Liver (tissue), 9 donors: ENCODE data around the gene EIF4B. TPM values are rescaled to one million over a fixed set of nuclear protein-coding genes. Genes with fewer than 3 reads are reported as not detected.
"Not testable (repeated sequence)": the region's sequence is repeated elsewhere in the genome, so short reads cannot be mapped to it uniquely, and the experiment has no call there.

Source experiments
- DNase-seq: peaks from one replicate; pipeline ENCODE4 v3.0.0-alpha.2; 2017; ENCODE audit warnings: low spot score
- H3K27ac ChIP-seq, 2 donors: one replicate each; pipeline ENCODE4 v1.7.0; 2013; ENCODE audit warnings: inconsistent platforms in 2 of 2, low read length in 2 of 2, control low read depth in 1 of 2, low read depth in 1 of 2, mild to moderate bottlenecking in 1 of 2
- H3K27me3 ChIP-seq, 4 donors: one replicate each; pipeline versions ENCODE4 v1.6.1 to v1.7.0; 2013; ENCODE audit warnings: low read length in 3 of 4, inconsistent platforms in 1 of 4, mild to moderate bottlenecking in 1 of 4, moderate library complexity in 1 of 4; ENCODE audit not compliant: control insufficient read depth in 4 of 4, insufficient read depth in 4 of 4
- H3K36me3 ChIP-seq, 4 donors: one replicate each; pipeline versions ENCODE4 v1.6.1 to v1.7.0; 2013; ENCODE audit warnings: low read length in 3 of 4, mild to moderate bottlenecking in 3 of 4, low read depth in 1 of 4, moderate library complexity in 1 of 4; ENCODE audit not compliant: control insufficient read depth in 4 of 4, insufficient read depth in 3 of 4
- H3K4me1 ChIP-seq, 4 donors: one replicate each; pipeline versions ENCODE4 v1.6.1 to v1.7.0; 2013; ENCODE audit warnings: low read length in 3 of 4, mild to moderate bottlenecking in 3 of 4, moderate library complexity in 1 of 4; ENCODE audit not compliant: control insufficient read depth in 4 of 4, insufficient read depth in 4 of 4
- H3K4me3 ChIP-seq, 3 donors: one replicate each; pipeline versions ENCODE4 v1.6.1 to v1.7.0; 2013; ENCODE audit warnings: low read length in 3 of 3, control low read depth in 1 of 3, low read depth in 1 of 3, mild to moderate bottlenecking in 1 of 3
- H3K9ac ChIP-seq, 2 donors: one replicate each; pipeline ENCODE4 v1.7.0; 2013; ENCODE audit warnings: low read length in 2 of 2, mild to moderate bottlenecking in 2 of 2, moderate library complexity in 2 of 2, control low read depth in 1 of 2, low read depth in 1 of 2
- H3K9me3 ChIP-seq, 4 donors: one replicate each; pipeline versions ENCODE4 v1.6.1 to v1.7.0; 2013; ENCODE audit warnings: low read length in 3 of 4; ENCODE audit not compliant: control insufficient read depth in 4 of 4
- ATF3 ChIP-seq: IDR thresholded peaks from 2 replicates; pipeline ENCODE4 v1.6.1; 2016; ENCODE audit warnings: antibody characterized with exemption
- CTCF ChIP-seq: fragments of 150-350 bp; IDR thresholded peaks from 2 replicates; pipeline ENCODE4 v1.5.1; 2017; ENCODE audit warnings: improper control_type of control experiment, low read depth, low read length; ENCODE audit not compliant: missing input control
- FOXA1 ChIP-seq: IDR thresholded peaks from 2 replicates; pipeline ENCODE4 v1.6.1; 2016; ENCODE audit warnings: antibody characterized with exemption
- GABPA ChIP-seq, 2 donors: IDR thresholded peaks in 1 of 2; conservative IDR thresholded peaks in 1 of 2; 2 replicates each; pipeline ENCODE4 v1.6.1; 2016; ENCODE audit warnings: antibody characterized with exemption in 2 of 2, mild to moderate bottlenecking in 1 of 2, moderate library complexity in 1 of 2
- HNF4A ChIP-seq, 2 donors: conservative IDR thresholded peaks; 2 replicates each; pipeline ENCODE4 v1.6.1; 2016; ENCODE audit warnings: antibody characterized with exemption in 2 of 2, mild to moderate bottlenecking in 2 of 2
- HNF4G ChIP-seq: IDR thresholded peaks from 2 replicates; pipeline ENCODE4 v1.6.1; 2016; ENCODE audit warnings: antibody characterized with exemption
- JUND ChIP-seq, 2 donors: IDR thresholded peaks; 2 replicates each; pipeline ENCODE4 v1.6.1; 2016; ENCODE audit warnings: antibody characterized with exemption in 2 of 2
- MAX ChIP-seq: IDR thresholded peaks from 2 replicates; pipeline ENCODE4 v1.6.1; 2016; ENCODE audit warnings: antibody characterized with exemption
- NR2F2 ChIP-seq: IDR thresholded peaks from 2 replicates; pipeline ENCODE4 v1.6.1; 2016; ENCODE audit warnings: antibody characterized with exemption
- RAD21 ChIP-seq, 2 donors: IDR thresholded peaks; 2 replicates each; pipeline ENCODE4 v1.6.1; 2016; ENCODE audit warnings: antibody characterized with exemption in 2 of 2, mild to moderate bottlenecking in 2 of 2
- REST ChIP-seq: IDR thresholded peaks from 2 replicates; pipeline ENCODE4 v1.6.1; 2016; ENCODE audit warnings: antibody characterized with exemption, mild to moderate bottlenecking
- RXRA ChIP-seq, 2 donors: IDR thresholded peaks; 2 replicates each; pipeline ENCODE4 v1.6.1; 2017 to 2018; ENCODE audit warnings: antibody characterized with exemption in 2 of 2, mild to moderate bottlenecking in 1 of 2
- SP1 ChIP-seq: IDR thresholded peaks from 2 replicates; pipeline ENCODE4 v1.6.1; 2018; ENCODE audit warnings: antibody characterized with exemption, mild to moderate bottlenecking
- TAF1 ChIP-seq: conservative IDR thresholded peaks from 2 replicates; pipeline ENCODE4 v1.6.1; 2016; ENCODE audit warnings: antibody characterized with exemption, mild to moderate bottlenecking
- ZBTB33 ChIP-seq: IDR thresholded peaks from 2 replicates; pipeline ENCODE4 v1.6.1; 2016; ENCODE audit warnings: antibody characterized with exemption
- WGBS: extraction: QIAGEN DNeasy Blood & Tissue Kit; methylation state at CpG from one replicate; pipeline ENCODE4 v1.1.7; 2013; 5-methylcytosine and 5-hydroxymethylcytosine counted together
- polyA plus RNA-seq, 2 donors: library from polyadenylated mRNA; stranded (reverse) in 1 of 2; unstranded in 1 of 2; fragments of 200-250 nt in 1 of 2; fragments of >200 nt in 1 of 2; fragmentation: Nextera tagmentation in 1 of 2; extraction: Ambion mirVana in 1 of 2; gene quantifications; one replicate each; pipeline versions ENCODE4 v1.2.1 to v1.2.3, GENCODE V29; 2013 to 2015
- total RNA-seq, 2 donors: library from RNA; depleted of rRNA; stranded (reverse); fragments of >200 nt; gene quantifications; one replicate each; pipeline ENCODE4 v1.2.3, GENCODE V29; 2014
- donor health status: healthy.
- donor health status: healthy.
- donor health status: healthy.
- donor health status: healthy.
- donor health status: healthy.

The EIF4B gene
- total and polyA plus RNA-seq, 4 donors, result 32.1 to 273 (median 169) TPM

GRCh38 chr12:53006810-53007309 is 604 bp downstream of the EIF4B start:
- Histone ChIP-seq H3K4me1 (peaks cover 6 to 58% (median 54%) of the 10 kb centered on the region in 4 donors), H3K27me3 (no peaks in the 10 kb centered on the region), H3K36me3 (peaks cover 0 to 3% (median 0%) of the 10 kb centered on the region in 4 donors), H3K9ac (peak overlapping the region; percentile 70 to 94), H3K27ac (peak overlapping the region; percentile 96 to 98), H3K4me3 (peak overlapping the region; percentile 85 to 97 (median 93)), H3K9me3 (no peaks in the 10 kb centered on the region)
- TF ChIP-seq RXRA (IDR thresholded peaks at IDR 0.05) (no peak), JUND (IDR thresholded peaks at IDR 0.05) (no peak), MAX (peak; percentile 56), TAF1 (no peak)
- peak; percentile 76 for DNase-seq
- under 1% methylated on average over 38 of the region's 38 CpGs for WGBS

- peaks cover 6 to 63% (median 59%) of the 10 kb centered on the region in 4 donors for H3K4me1 ChIP-seq
- 24% methylated on average over 4 of the region's 4 CpGs for WGBS
Measured at GRCh38 chr12:53007343-53007742, 1.1 kb downstream of the EIF4B start.

GRCh38 chr12:53008760-53009159 is 2.5 kb downstream of the EIF4B start:
- not testable (repeated sequence) for DNase-seq, H3K4me3 ChIP-seq, H3K9ac ChIP-seq, H3K36me3 ChIP-seq, H3K9me3 ChIP-seq, H3K27me3 ChIP-seq, H3K27ac ChIP-seq
- H3K4me1 ChIP-seq, result peaks cover 10 to 76% (median 65%) of the 10 kb centered on the region in 4 donors
- 92% methylated on average over 15 of the region's 15 CpGs for WGBS

More at GRCh38 chr12:53007343-53007742, 1.1 kb downstream of the EIF4B start:
- DNase-seq, result no peak
- TF ChIP-seq SP1 (no peak), ZBTB33 (no peak)
- Histone ChIP-seq H3K36me3 (peaks cover 0 to 3% (median 0%) of the 10 kb centered on the region in 4 donors), H3K9me3 (no peaks in the 10 kb centered on the region), H3K4me3 (peak overlapping the region; percentile 85 to 97 (median 93)), H3K9ac (peak overlapping the region; percentile 70 to 94), H3K27ac (peak overlapping the region in 1 of 2 donors; percentile 98), H3K27me3 (no peaks in the 10 kb centered on the region)

- 83% methylated on average over 2 of the region's 2 CpGs for WGBS
- no peak for DNase-seq
- H3K27me3 ChIP-seq, result no peaks in the 10 kb centered on the region
- H3K9ac ChIP-seq, result no peak overlapping the region
- no peaks in the 10 kb centered on the region for H3K9me3 ChIP-seq
- peaks cover 16 to 75% (median 65%) of the 10 kb centered on the region in 4 donors for H3K4me1 ChIP-seq
- no peak overlapping the region for H3K4me3 ChIP-seq
- H3K27ac ChIP-seq, result peak overlapping the region in 1 of 2 donors; percentile 31
- H3K36me3 ChIP-seq, result peaks cover 0 to 4% (median 0%) of the 10 kb centered on the region in 4 donors
- TF ChIP-seq TAF1 (no peak), CTCF (no peak), HNF4G (no peak), GABPA (IDR thresholded peaks at IDR 0.05 in 1 of 2, conservative IDR thresholded peaks at IDR 0.05 in 1 of 2) (no peak), ATF3 (no peak), NR2F2 (no peak), REST (no peak), FOXA1 (no peak), RXRA (IDR thresholded peaks at IDR 0.05) (no peak), HNF4A (conservative IDR thresholded peaks at IDR 0.05) (no peak), MAX (no peak), RAD21 (IDR thresholded peaks at IDR 0.05) (no peak)
Measured at GRCh38 chr12:53010955-53011354, 4.7 kb downstream of the EIF4B start.
